GM18873 (cell line): ENCODE measurements around the gene VIPR2.
"Not testable (repeated sequence)": the region's sequence is repeated elsewhere in the genome, so short reads cannot be mapped to it uniquely, and the experiment has no call there.

Experiments used
- ATAC-seq: cut with Tn5 transposase; IDR thresholded peaks from one replicate; pipeline ENCODE4 v1.9.1; 2021; ENCODE audit warnings: mild to moderate bottlenecking, moderate library complexity, moderate number of reproducible peaks; ENCODE audit not compliant: unreplicated experiment, low FRiP score

VIPR2 gene

GRCh38 chr7:159015081-159015453 lies 129.6 kb downstream of the VIPR2 start:
- no peak for ATAC-seq

GRCh38 chr7:159014297-159015062 lies 130.2 kb downstream of the VIPR2 start:
- ATAC-seq = no peak

- no peak for ATAC-seq
These were observed 130.8 kb downstream of the VIPR2 start for GRCh38 chr7:159013825-159014289.

GRCh38 chr7:159013181-159013690 lies 131.4 kb downstream of the VIPR2 start:
- ATAC-seq = no peak

GRCh38 chr7:159012353-159013069 lies 132.2 kb downstream of the VIPR2 start:
- ATAC-seq = no peak

GRCh38 chr7:159011722-159012022 lies 133.0 kb downstream of the VIPR2 start:
- ATAC-seq = no peak

- ATAC-seq = no peak
These were observed 133.5 kb downstream of the VIPR2 start for GRCh38 chr7:159010937-159011721.

GRCh38 chr7:159010411-159010810 lies 134.3 kb downstream of the VIPR2 start:
- no peak for ATAC-seq

- no peak for ATAC-seq
These were observed 134.7 kb downstream of the VIPR2 start for GRCh38 chr7:159009951-159010350.

GRCh38 chr7:159008417-159008816 lies 136.2 kb downstream of the VIPR2 start:
- ATAC-seq = no peak

- ATAC-seq = no peak
These were observed 136.7 kb downstream of the VIPR2 start for GRCh38 chr7:159007996-159008389.

GRCh38 chr7:159007364-159007995 lies 137.2 kb downstream of the VIPR2 start:
- ATAC-seq = no peak

GRCh38 chr7:159006610-159007130 lies 138.0 kb downstream of the VIPR2 start:
- no peak for ATAC-seq

GRCh38 chr7:159006022-159006609 lies 138.6 kb downstream of the VIPR2 start:
- not testable (repeated sequence) for ATAC-seq

- no peak for ATAC-seq
These were observed 139.0 kb downstream of the VIPR2 start for GRCh38 chr7:159005618-159006017.

GRCh38 chr7:159004411-159004810 lies 140.3 kb downstream of the VIPR2 start:
- ATAC-seq = no peak

GRCh38 chr7:159001811-159002210 lies 142.9 kb downstream of the VIPR2 start:
- no peak for ATAC-seq

GRCh38 chr7:159000859-159001435 lies 143.7 kb downstream of the VIPR2 start:
- ATAC-seq = no peak

GRCh38 chr7:159000070-159000469 lies 144.6 kb downstream of the VIPR2 start:
- no peak for ATAC-seq

- ATAC-seq = no peak
These were observed 145.2 kb downstream of the VIPR2 start for GRCh38 chr7:158999496-158999895.
